Measurements from ENCODE around the gene LDHAL6A. TPM values are rescaled to one million over a fixed set of nuclear protein-coding genes. Genes with fewer than 3 reads are reported as not detected.
A peak's percentile ranks its signal among the peaks of the same experiment; 100 is the strongest.

Gene LDHAL6A
- total RNA-seq, 4 donors from 2014 or later: not detected

DNA sequence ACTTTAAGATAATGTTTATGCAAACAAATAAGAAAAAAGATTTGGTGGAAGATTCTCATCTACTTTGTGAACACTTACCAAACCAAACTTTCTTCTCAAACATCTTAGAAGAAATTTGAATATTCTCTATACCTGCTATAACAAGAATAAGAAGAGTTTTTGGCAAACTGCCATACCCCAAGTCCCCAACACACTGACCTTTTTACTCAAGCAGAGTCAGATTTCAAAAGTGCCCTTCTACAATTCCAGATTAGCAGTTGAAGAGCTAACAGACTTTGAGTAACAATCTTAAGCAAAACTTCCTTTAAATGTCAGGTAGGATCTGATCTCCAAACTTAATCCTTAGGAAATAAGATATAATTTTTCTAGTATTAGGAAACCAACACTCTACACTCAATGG lies 37.2 kb downstream of the LDHAL6A start:
- intact Hi-C loops (cut with DNase I): no loop called here
- no peak for DNase-seq
- Histone ChIP-seq H3K4me3 (no peak overlapping the region), H3K4me1 (peaks cover 0 to 20% (median 0%) of the 10 kb centered on the region in 3 donors), H3K27me3 (no peaks in the 10 kb centered on the region), H3K27ac (peak overlapping the region in 1 of 4 donors; percentile 38), H3K9me3 (no peaks in the 10 kb centered on the region), H3K36me3 (peaks cover 0 to 91% (median 11%) of the 10 kb centered on the region in 3 donors)
- TF ChIP-seq POLR2A (IDR thresholded peaks at IDR 0.05): no peak
- TF ChIP-seq, protein P1, sequence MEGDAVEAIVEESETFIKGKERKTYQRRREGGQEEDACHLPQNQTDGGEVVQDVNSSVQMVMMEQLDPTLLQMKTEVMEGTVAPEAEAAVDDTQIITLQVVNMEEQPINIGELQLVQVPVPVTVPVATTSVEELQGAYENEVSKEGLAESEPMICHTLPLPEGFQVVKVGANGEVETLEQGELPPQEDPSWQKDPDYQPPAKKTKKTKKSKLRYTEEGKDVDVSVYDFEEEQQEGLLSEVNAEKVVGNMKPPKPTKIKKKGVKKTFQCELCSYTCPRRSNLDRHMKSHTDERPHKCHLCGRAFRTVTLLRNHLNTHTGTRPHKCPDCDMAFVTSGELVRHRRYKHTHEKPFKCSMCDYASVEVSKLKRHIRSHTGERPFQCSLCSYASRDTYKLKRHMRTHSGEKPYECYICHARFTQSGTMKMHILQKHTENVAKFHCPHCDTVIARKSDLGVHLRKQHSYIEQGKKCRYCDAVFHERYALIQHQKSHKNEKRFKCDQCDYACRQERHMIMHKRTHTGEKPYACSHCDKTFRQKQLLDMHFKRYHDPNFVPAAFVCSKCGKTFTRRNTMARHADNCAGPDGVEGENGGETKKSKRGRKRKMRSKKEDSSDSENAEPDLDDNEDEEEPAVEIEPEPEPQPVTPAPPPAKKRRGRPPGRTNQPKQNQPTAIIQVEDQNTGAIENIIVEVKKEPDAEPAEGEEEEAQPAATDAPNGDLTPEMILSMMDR (IDR thresholded peaks at IDR 0.05): no peak

DNA sequence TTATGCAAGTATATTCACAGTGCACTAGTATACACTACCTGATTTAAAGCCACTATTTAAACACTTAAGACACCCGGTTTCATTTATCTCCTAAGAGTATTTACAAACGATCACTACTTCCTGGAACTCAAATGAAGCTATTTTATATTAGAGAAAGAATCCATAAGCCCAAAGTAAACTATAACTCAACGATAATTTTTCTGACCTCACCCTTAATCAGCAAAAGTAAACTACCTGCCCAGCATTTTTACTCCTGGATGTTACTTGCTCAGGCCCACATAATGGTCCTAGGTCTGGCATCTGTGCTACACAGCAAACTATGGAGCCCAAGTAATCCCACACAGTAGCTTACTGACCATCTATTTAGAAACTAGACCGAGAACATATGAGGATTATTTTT lies 37.7 kb downstream of the LDHAL6A start:
- peaks cover 0 to 20% (median 0%) of the 10 kb centered on the region in 3 donors for H3K4me1 ChIP-seq
- H3K9me3 ChIP-seq: no peaks in the 10 kb centered on the region
- H3K27ac ChIP-seq: peak overlapping the region in 1 of 4 donors; percentile 38
- intact Hi-C loops (cut with DNase I): no loop called here
- TF ChIP-seq, protein P1 (IDR thresholded peaks at IDR 0.05): no peak
- no peak for TF ChIP-seq POLR2A (IDR thresholded peaks at IDR 0.05)
- peaks cover 0 to 92% (median 11%) of the 10 kb centered on the region in 3 donors for H3K36me3 ChIP-seq
- H3K4me3 ChIP-seq: no peak overlapping the region
- WGBS, 2 donors: 68 to 70% methylated on average over 4 of the region's 4 CpGs
- H3K27me3 ChIP-seq: no peaks in the 10 kb centered on the region
- no peak for DNase-seq

DNA sequence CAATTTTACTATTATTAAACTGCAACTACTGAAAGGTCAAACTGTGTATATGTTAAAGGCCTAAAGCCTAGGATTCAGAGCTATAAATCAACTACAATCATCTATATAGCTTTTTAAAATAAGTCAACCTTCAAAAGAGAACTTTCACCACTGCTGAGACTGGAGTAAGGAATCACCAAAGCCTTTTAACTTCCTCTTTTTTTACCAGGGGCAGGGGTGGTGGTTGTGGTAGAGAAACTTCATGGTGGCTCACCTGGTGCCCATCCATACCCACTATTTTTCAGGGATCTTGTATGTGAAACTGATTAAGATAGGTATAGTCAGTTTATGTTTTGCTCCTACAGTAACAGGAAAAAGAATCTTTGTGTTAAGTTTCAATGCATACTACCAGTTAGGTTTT lies 39.6 kb downstream of the LDHAL6A start:
- Histone ChIP-seq H3K4me3 (no peak overlapping the region), H3K9me3 (no peaks in the 10 kb centered on the region), H3K27ac (no peak overlapping the region), H3K4me1 (peaks cover 0 to 20% (median 0%) of the 10 kb centered on the region in 3 donors), H3K27me3 (no peaks in the 10 kb centered on the region), H3K36me3 (peaks cover 0 to 89% (median 8%) of the 10 kb centered on the region in 3 donors)
- no peak for DNase-seq
- intact Hi-C loops (cut with DNase I): no loop called here
- TF ChIP-seq POLR2A (IDR thresholded peaks at IDR 0.05): no peak
- TF ChIP-seq, protein P1 (IDR thresholded peaks at IDR 0.05): no peak

DNA sequence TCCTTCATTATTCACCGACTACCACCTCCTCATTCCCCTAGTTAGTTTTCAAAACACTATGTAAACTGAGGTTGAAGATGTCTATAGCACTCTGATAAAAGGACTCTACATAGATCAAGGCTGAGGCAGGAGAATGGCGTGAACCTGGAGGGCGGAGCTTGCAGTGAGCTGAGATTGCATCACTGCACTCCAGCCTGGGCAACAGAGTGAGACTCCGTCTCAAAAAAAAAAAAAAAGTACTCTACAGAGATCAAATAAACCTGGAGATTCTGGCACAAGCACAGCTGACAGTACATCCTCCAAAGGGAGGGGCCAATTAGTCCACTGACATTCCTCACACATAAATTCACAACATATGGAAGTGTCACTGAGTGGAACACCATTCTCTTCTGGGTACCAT lies 40.0 kb downstream of the LDHAL6A start:
- TF ChIP-seq, protein P1 (IDR thresholded peaks at IDR 0.05): no peak
- TF ChIP-seq POLR2A (IDR thresholded peaks at IDR 0.05): no peak
- intact Hi-C loops (cut with DNase I): no loop called here
- DNase-seq: no peak
- peaks cover 0 to 18% (median 0%) of the 10 kb centered on the region in 3 donors for H3K4me1 ChIP-seq
- no peak overlapping the region for H3K27ac ChIP-seq
- WGBS, 2 donors: 71 to 84% methylated on average over 4 of the region's 4 CpGs
- no peaks in the 10 kb centered on the region for H3K9me3 ChIP-seq
- no peaks in the 10 kb centered on the region for H3K27me3 ChIP-seq
- peaks cover 0 to 89% (median 6%) of the 10 kb centered on the region in 3 donors for H3K36me3 ChIP-seq
- no peak overlapping the region for H3K4me3 ChIP-seq

DNA sequence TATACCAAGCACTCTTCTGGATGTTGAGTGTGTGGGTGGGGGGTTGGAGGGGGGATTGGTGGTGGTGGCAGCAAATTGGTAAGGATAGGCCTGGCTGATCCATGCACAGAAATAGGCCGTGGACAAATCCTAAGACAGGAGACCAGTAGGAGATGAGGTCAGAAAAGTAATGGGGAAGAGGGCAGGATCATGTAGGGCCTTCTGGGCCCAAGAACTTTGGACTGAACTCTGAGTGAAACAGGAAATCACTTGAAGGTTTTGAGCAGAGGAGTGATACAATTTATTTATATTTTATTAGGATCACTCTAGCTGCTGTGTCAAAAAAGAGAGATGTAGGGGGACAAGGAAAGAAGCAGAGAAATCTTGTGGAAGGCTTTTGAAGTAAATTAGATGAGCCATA lies 42.4 kb downstream of the LDHAL6A start:
- no peak overlapping the region for H3K4me3 ChIP-seq
- H3K4me1 ChIP-seq: peaks cover 0 to 5% (median 0%) of the 10 kb centered on the region in 3 donors
- intact Hi-C loops (cut with DNase I): no loop called here
- H3K9me3 ChIP-seq: no peaks in the 10 kb centered on the region
- H3K36me3 ChIP-seq: peaks cover 0 to 92% (median 15%) of the 10 kb centered on the region in 3 donors
- no peak overlapping the region for H3K27ac ChIP-seq
- H3K27me3 ChIP-seq: no peaks in the 10 kb centered on the region
- no peak for DNase-seq
- WGBS, 2 donors: 80 to 92% methylated on average over 1 of the region's 1 CpG
- TF ChIP-seq POLR2A (IDR thresholded peaks at IDR 0.05): no peak
- TF ChIP-seq, protein P1 (IDR thresholded peaks at IDR 0.05): no peak
